SU-DHL-6 (cell line): Measurements from ENCODE around the gene SHTN1.

ENCODE experiments used
- H2AFZ ChIP-seq: fragments of 200-600 bp; sonication (generic); 2 replicates; pipeline ENCODE4 v1.6.1; 2014; ENCODE audit warnings: low read depth, mild to moderate bottlenecking, moderate library complexity, mixed read lengths, antibody characterized with exemption, low read length; ENCODE audit not compliant: severe bottlenecking
- H3F3A ChIP-seq: fragments of 200-600 bp; shearing (Covaris generic); 2 replicates; pipeline ENCODE4 v1.6.0; 2016; ENCODE audit warnings: antibody characterized with exemption, mild to moderate bottlenecking; ENCODE audit not compliant: insufficient read depth
- H3K27ac ChIP-seq: fragments of 200-600 bp; sonication (generic); 2 replicates; pipeline ENCODE4 v1.5.1; 2016; ENCODE audit warnings: low read depth, mild to moderate bottlenecking, low read length, moderate library complexity, mixed read lengths
- H3K27me3 ChIP-seq: fragments of 200-600 bp; sonication (generic), shearing (Covaris generic); 2 replicates; pipeline ENCODE4 v1.6.0; 2014; ENCODE audit warnings: mild to moderate bottlenecking, low read length
- H3K36me3 ChIP-seq: fragments of 200-600 bp; sonication (generic); 2 replicates; pipeline ENCODE4 v1.6.1; 2014; ENCODE audit warnings: mild to moderate bottlenecking, low read length, mixed read lengths
- H3K4me2 ChIP-seq: fragments of 300-600, 200-600 bp; shearing (Covaris generic), sonication (generic); 2 replicates; pipeline ENCODE4 v1.6.0; 2014; ENCODE audit warnings: low read length, low read depth, mild to moderate bottlenecking; ENCODE audit not compliant: poor library complexity, severe bottlenecking
- H3K4me3 ChIP-seq: fragments of 200-600 bp; sonication (generic); 2 replicates; pipeline ENCODE4 v1.5.1; 2014; ENCODE audit warnings: antibody characterized with exemption, low read length, mild to moderate bottlenecking, mixed read lengths; ENCODE audit not compliant: insufficient read depth, poor library complexity, severe bottlenecking
- H3K79me2 ChIP-seq: fragments of 200-600 bp; sonication (generic); 2 replicates; pipeline ENCODE4 v1.6.1; 2014; ENCODE audit warnings: mild to moderate bottlenecking, low read length, moderate library complexity; ENCODE audit not compliant: insufficient read depth
- H3K9ac ChIP-seq: fragments of 200-600 bp; sonication (generic); 2 replicates; pipeline ENCODE4 v1.7.0; 2014; ENCODE audit warnings: mild to moderate bottlenecking, low read length
- H3K9me2 ChIP-seq: fragments of 200-600 bp; sonication (generic); replicated peaks from 2 replicates; pipeline ENCODE4 v1.6.1; 2014; ENCODE audit warnings: low read length; ENCODE audit not compliant: insufficient read depth
- H3K9me3 ChIP-seq: fragments of 200-600 bp; sonication (generic); 2 replicates; pipeline ENCODE4 v1.6.1; 2014; ENCODE audit warnings: low read length, mixed read lengths; ENCODE audit not compliant: insufficient read depth
- H4K20me1 ChIP-seq: fragments of 200-600 bp; sonication (generic); 2 replicates; pipeline ENCODE4 v1.6.1; 2014; ENCODE audit warnings: low read depth, mild to moderate bottlenecking, antibody characterized with exemption, low read length, moderate library complexity, mixed read lengths
- EZH2phosphoT487 ChIP-seq: fragments of 200-600 bp; sonication (generic), shearing (Covaris generic); conservative IDR thresholded peaks from 2 replicates; pipeline ENCODE4 v1.6.1; 2018; ENCODE audit warnings: mild to moderate bottlenecking, antibody characterized with exemption, low read length, moderate library complexity, mixed read lengths
- TF ChIP-seq, protein P1 (sequence below): fragments of 200-600 bp; sonication (generic); IDR thresholded peaks from one replicate; pipeline ENCODE4 v1.5.1; 2017; ENCODE audit warnings: antibody characterized with exemption, mild to moderate bottlenecking, low read length, moderate library complexity; ENCODE audit not compliant: insufficient read depth, poor library complexity, severe bottlenecking

SHTN1 gene

DNA sequence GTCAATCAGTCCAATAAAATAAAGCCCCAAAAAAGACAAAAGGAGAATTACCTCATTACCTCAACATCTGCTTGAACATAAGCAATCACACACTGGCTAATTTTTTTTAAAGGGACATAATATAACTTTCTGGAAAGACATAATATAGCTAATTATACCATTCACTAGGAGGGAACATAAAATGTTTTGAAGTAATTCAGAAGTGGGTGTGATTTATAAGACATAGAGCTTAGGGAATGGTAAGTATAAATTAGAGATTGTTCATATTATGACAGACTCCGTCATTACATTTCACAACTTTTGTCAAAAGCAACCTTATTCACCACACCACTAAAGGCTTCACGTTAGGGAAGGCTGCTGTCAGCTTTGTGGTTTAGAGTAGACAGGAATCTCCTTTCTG lies 3.8 kb downstream of the SHTN1 start:
- H3K4me3 ChIP-seq = no peak overlapping the region
- H2AFZ ChIP-seq = no peak overlapping the region
- H3K9ac ChIP-seq = no peak overlapping the region
- H3K4me2 ChIP-seq = no peak overlapping the region
- no peaks in the 10 kb centered on the region for H3K36me3 ChIP-seq
- H3K9me2 ChIP-seq = no peaks in the 10 kb centered on the region
- no peaks in the 10 kb centered on the region for H4K20me1 ChIP-seq
- no peaks in the 10 kb centered on the region for H3F3A ChIP-seq
- no peaks in the 10 kb centered on the region for H3K9me3 ChIP-seq
- H3K79me2 ChIP-seq = no peaks in the 10 kb centered on the region
- no peak for TF ChIP-seq EZH2phosphoT487
- TF ChIP-seq, protein P1, sequence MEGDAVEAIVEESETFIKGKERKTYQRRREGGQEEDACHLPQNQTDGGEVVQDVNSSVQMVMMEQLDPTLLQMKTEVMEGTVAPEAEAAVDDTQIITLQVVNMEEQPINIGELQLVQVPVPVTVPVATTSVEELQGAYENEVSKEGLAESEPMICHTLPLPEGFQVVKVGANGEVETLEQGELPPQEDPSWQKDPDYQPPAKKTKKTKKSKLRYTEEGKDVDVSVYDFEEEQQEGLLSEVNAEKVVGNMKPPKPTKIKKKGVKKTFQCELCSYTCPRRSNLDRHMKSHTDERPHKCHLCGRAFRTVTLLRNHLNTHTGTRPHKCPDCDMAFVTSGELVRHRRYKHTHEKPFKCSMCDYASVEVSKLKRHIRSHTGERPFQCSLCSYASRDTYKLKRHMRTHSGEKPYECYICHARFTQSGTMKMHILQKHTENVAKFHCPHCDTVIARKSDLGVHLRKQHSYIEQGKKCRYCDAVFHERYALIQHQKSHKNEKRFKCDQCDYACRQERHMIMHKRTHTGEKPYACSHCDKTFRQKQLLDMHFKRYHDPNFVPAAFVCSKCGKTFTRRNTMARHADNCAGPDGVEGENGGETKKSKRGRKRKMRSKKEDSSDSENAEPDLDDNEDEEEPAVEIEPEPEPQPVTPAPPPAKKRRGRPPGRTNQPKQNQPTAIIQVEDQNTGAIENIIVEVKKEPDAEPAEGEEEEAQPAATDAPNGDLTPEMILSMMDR = no peak
- H3K27me3 ChIP-seq = no peaks in the 10 kb centered on the region
- H3K27ac ChIP-seq = no peak overlapping the region

DNA sequence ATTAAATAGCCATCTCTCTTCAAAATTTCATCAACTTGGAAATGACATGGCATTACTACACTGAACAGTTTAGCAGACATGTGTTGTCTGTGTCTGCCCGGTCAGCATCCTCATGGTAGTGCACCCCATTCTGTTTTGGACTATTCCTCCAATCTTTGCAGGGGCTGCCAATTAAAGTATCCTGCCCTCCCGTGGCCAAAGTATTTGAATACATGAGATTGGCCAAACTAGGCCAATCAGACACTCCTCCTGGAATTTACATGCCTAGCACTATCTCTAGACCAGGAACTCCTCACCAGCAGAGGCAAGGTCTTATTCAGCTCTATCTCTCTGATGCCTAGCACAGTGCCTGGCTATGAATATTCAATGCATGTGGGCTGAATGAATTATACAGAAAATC lies 4.4 kb downstream of the SHTN1 start:
- no peak overlapping the region for H2AFZ ChIP-seq
- H3K9me2 ChIP-seq = no peaks in the 10 kb centered on the region
- no peak overlapping the region for H3K9ac ChIP-seq
- H3K36me3 ChIP-seq = no peaks in the 10 kb centered on the region
- no peaks in the 10 kb centered on the region for H3K27me3 ChIP-seq
- H4K20me1 ChIP-seq = no peaks in the 10 kb centered on the region
- H3K27ac ChIP-seq = no peak overlapping the region
- no peak overlapping the region for H3K4me3 ChIP-seq
- no peak for TF ChIP-seq EZH2phosphoT487
- TF ChIP-seq, protein P1 = no peak
- no peak overlapping the region for H3K4me2 ChIP-seq
- no peaks in the 10 kb centered on the region for H3F3A ChIP-seq
- no peaks in the 10 kb centered on the region for H3K79me2 ChIP-seq
- no peaks in the 10 kb centered on the region for H3K9me3 ChIP-seq

GRCh38 chr10:116998172-116998571 lies 6.8 kb downstream of the SHTN1 start:
- Histone ChIP-seq H3K9ac (no peak overlapping the region), H3K79me2 (no peaks in the 10 kb centered on the region), H3K9me2 (no peaks in the 10 kb centered on the region), H3K27ac (no peak overlapping the region), H3K4me2 (no peak overlapping the region), H4K20me1 (no peaks in the 10 kb centered on the region), H3K4me3 (no peak overlapping the region), H3K9me3 (no peaks in the 10 kb centered on the region), H3K36me3 (no peaks in the 10 kb centered on the region), H3F3A (no peaks in the 10 kb centered on the region), H2AFZ (no peak overlapping the region), H3K27me3 (no peaks in the 10 kb centered on the region)
- TF ChIP-seq, protein P1 = no peak
- no peak for TF ChIP-seq EZH2phosphoT487

- H3K9ac ChIP-seq = no peak overlapping the region
- H3K9me2 ChIP-seq = no peaks in the 10 kb centered on the region
- no peak overlapping the region for H3K4me3 ChIP-seq
Observed at GRCh38 chr10:116997015-116997414, 8.0 kb downstream of the SHTN1 start.

More at GRCh38 chr10:116997015-116997414, 8.0 kb downstream of the SHTN1 start:
- H3K27ac ChIP-seq = no peak overlapping the region
- no peak overlapping the region for H3K4me2 ChIP-seq
- no peaks in the 10 kb centered on the region for H3K36me3 ChIP-seq
- no peaks in the 10 kb centered on the region for H3K27me3 ChIP-seq
- no peaks in the 10 kb centered on the region for H4K20me1 ChIP-seq
- no peaks in the 10 kb centered on the region for H3F3A ChIP-seq
- no peak for TF ChIP-seq EZH2phosphoT487
- TF ChIP-seq, protein P1 = no peak
- H2AFZ ChIP-seq = no peak overlapping the region
- no peaks in the 10 kb centered on the region for H3K79me2 ChIP-seq
- H3K9me3 ChIP-seq = no peaks in the 10 kb centered on the region
